GM12878 (cell line): Measurements from ENCODE around the gene HYCC1. TPM values are rescaled to one million over a fixed set of nuclear protein-coding genes. Genes with fewer than 3 reads are reported as not detected.

Experiments
- ATAC-seq: fragments of 200-7000 bp; cut with Tn5 transposase; 3 replicates; pipeline ENCODE4 v1.9.1; 2020; ENCODE audit warnings: mild to moderate bottlenecking, moderate library complexity
- BruUV-seq: library from RNA; stranded (reverse); fragments of 400-500 nt; replicated peaks from 2 replicates; lab custom pipeline; 2021; lab: Mats Ljungman, UMichigan
- CTCF ChIA-PET: fragments of 300-600 bp; sonication (Branson Sonifier 250); formaldehyde crosslinking; extraction: SDS; loops from one replicate; lab custom pipeline; 2021; ENCODE audit warnings: inconsistent platforms; lab: Yijun Ruan, JAX
- POLR2A ChIA-PET: fragments of 350-600 bp; formaldehyde crosslinking; extraction: SDS; loops from one replicate; lab custom pipeline; 2021; ENCODE audit warnings: inconsistent platforms; lab: Charles Lee
- RAD21 ChIA-PET: fragments of 300-600 bp; sonication (Branson Sonifier 250); formaldehyde crosslinking; loops from one replicate; lab custom pipeline; 2023; ENCODE audit warnings: antibody characterized with exemption; ENCODE audit not compliant: unreplicated experiment; lab: Charles Lee
- SMC1A ChIA-PET: fragments of 300-600 bp; sonication (Branson Sonifier 250); formaldehyde crosslinking; loops from one replicate; lab custom pipeline; 2023; ENCODE audit not compliant: unreplicated experiment, uncharacterized antibody; lab: Charles Lee
- DNase-seq: peaks from one replicate; pipeline ENCODE4 v3.0.0-alpha.2; 2011; ENCODE audit warnings: low read depth, low spot score
- FAIRE-seq: peaks from 3 replicates; lab custom pipeline; 2011; peaks lifted over from hg19 to GRCh38; lab: Jason Lieb, UNC
- H2AFZ ChIP-seq: 2 replicates; pipeline ENCODE4 v1.6.0; 2011; ENCODE audit warnings: low read depth, low read length, control low read depth; ENCODE audit not compliant: control insufficient read depth
- H3K27ac ChIP-seq: 2 replicates; pipeline ENCODE4 v1.5.1; 2011; ENCODE audit warnings: control low read depth; ENCODE audit not compliant: control insufficient read depth, insufficient read depth
- H3K27me3 ChIP-seq, 2 experiments: replicated peaks in 1 of 2; 2 replicates each; pipeline versions ENCODE4 v1.6.0 to v1.6.1; 2011; ENCODE audit warnings: low read length in 1 of 2; ENCODE audit not compliant: control insufficient read depth in 2 of 2, insufficient read depth in 2 of 2
- H3K36me3 ChIP-seq, 2 experiments: 2 replicates each; pipeline ENCODE4 v1.5.1; 2011; ENCODE audit warnings: low read length in 1 of 2; ENCODE audit not compliant: control insufficient read depth in 2 of 2, insufficient read depth in 2 of 2
- H3K4me1 ChIP-seq: 2 replicates; pipeline ENCODE4 v1.6.1; 2011; ENCODE audit warnings: mild to moderate bottlenecking, low read length, moderate library complexity, mixed read lengths; ENCODE audit not compliant: control insufficient read depth, insufficient read depth
- H3K4me2 ChIP-seq: 2 replicates; pipeline ENCODE4 v1.6.0; 2011; ENCODE audit warnings: control low read depth; ENCODE audit not compliant: control insufficient read depth, insufficient read depth
- H3K4me3 ChIP-seq: fragments of 200-600 bp; sonication (generic); 2 replicates; pipeline ENCODE4 v1.5.1; 2016
- H3K79me2 ChIP-seq: 2 replicates; pipeline ENCODE4 v1.6.0; 2011; ENCODE audit warnings: low read length; ENCODE audit not compliant: control insufficient read depth, insufficient read depth
- H3K9ac ChIP-seq: 2 replicates; pipeline ENCODE4 v1.8.0; 2011; ENCODE audit warnings: low read length, control low read depth, mixed read lengths; ENCODE audit not compliant: control insufficient read depth, insufficient read depth
- H3K9me3 ChIP-seq: replicated peaks from 3 replicates; pipeline ENCODE4 v1.5.1; 2011; ENCODE audit warnings: mild to moderate bottlenecking, low read length; ENCODE audit not compliant: control insufficient read depth, insufficient read depth
- H4K20me1 ChIP-seq: 2 replicates; pipeline ENCODE4 v1.6.0; 2011; ENCODE audit not compliant: control insufficient read depth, insufficient read depth
- ETV6 ChIP-seq, 2 experiments: fragments of 450-650 bp in 1 of 2; IDR thresholded peaks in 1 of 2; conservative IDR thresholded peaks in 1 of 2; 2 replicates each; pipeline ENCODE4 v1.6.1; 2014; ENCODE audit warnings: antibody characterized with exemption in 1 of 2, borderline replicate concordance in 1 of 2, low read depth in 1 of 2, mild to moderate bottlenecking in 1 of 2, moderate library complexity in 1 of 2
- NBN ChIP-seq: fragments of 450-650 bp; IDR thresholded peaks from 2 replicates; pipeline ENCODE4 v1.6.1; 2016
- NFIC ChIP-seq: IDR thresholded peaks from 2 replicates; pipeline ENCODE4 v1.6.1; 2012; ENCODE audit warnings: low read depth, mild to moderate bottlenecking, inconsistent platforms, low read length, moderate library complexity
- SMAD1 ChIP-seq: fragments of 450-650 bp; IDR thresholded peaks from 2 replicates; pipeline ENCODE4 v1.6.1; 2018; ENCODE audit warnings: mild to moderate bottlenecking, low read depth; ENCODE audit not compliant: partially characterized antibody
- SREBF2 ChIP-seq: IDR thresholded peaks from 2 replicates; pipeline ENCODE4 v1.6.1; 2012; ENCODE audit warnings: mild to moderate bottlenecking, low read length
- WRNIP1 ChIP-seq: IDR thresholded peaks from 2 replicates; pipeline ENCODE4 v1.6.1; 2011; ENCODE audit warnings: low read depth, low read length, improper control_type of control experiment, borderline replicate concordance
- YY1 ChIP-seq: IDR thresholded peaks from 2 replicates; pipeline ENCODE4 v1.6.1; 2011; ENCODE audit warnings: low read depth, mild to moderate bottlenecking, low read length
- ZNF384 ChIP-seq: IDR thresholded peaks from 2 replicates; pipeline ENCODE4 v1.6.1; 2012; ENCODE audit warnings: low read depth, mild to moderate bottlenecking, low read length, improper control_type of control experiment, borderline replicate concordance
- WGBS: methylation state at CpG from one replicate; pipeline ENCODE4 v1.1.6; 2016; ENCODE audit warnings: low lambda C conversion rate; ENCODE audit not compliant: insufficient replicate concordance, insufficient coverage; ENCODE audit errors: missing lambda C conversion rate; 5-methylcytosine and 5-hydroxymethylcytosine counted together
- in situ Hi-C: fragments of 300-500 bp; cut with MboI; formaldehyde crosslinking; loops from 9 replicates; pipeline ENCODE4 v1.14.3; 2018; ENCODE audit warnings: mixed read lengths
- intact Hi-C: fragments of 100-400 bp; cut with micrococcal nuclease; formaldehyde crosslinking; loops from one replicate; pipeline ENCODE4 v1.14.2; 2022; ENCODE audit not compliant: unreplicated experiment
- polyA plus RNA-seq, 11 experiments: library from polyadenylated mRNA; depleted of rRNA in 4 of 11; unstranded in 6 of 11; stranded (reverse) in 5 of 11; fragments of >200 nt; fragmentation: Nextera tagmentation in 4 of 11; fragmentation: Illumina TruSeq in 1 of 11; extraction: Ambion mirVana in 4 of 11; extraction: Trizol in 1 of 11; gene quantifications; 1 replicate in 1 of 11; 2 replicates in 10 of 11; pipeline versions ENCODE4 v1.2.1 to v1.2.3, GENCODE V29; 2011 to 2016; ENCODE audit warnings: inconsistent platforms in 2 of 11, missing spikeins in 2 of 11, low read depth in 1 of 11
- total RNA-seq, 4 experiments: library from RNA; depleted of rRNA in 3 of 4; stranded (reverse); fragments of >200 nt in 3 of 4; fragmentation: Illumina TruSeq in 1 of 4; extraction: Trizol in 1 of 4; gene quantifications; 2 replicates each; pipeline versions ENCODE4 v1.2.1 to v1.2.3, GENCODE V29; 2013 to 2021
- TF ChIP-seq, protein P1 (sequence below): IDR thresholded peaks from 2 replicates; pipeline ENCODE4 v1.6.1; 2011; ENCODE audit warnings: borderline replicate concordance, low read depth, mild to moderate bottlenecking, moderate library complexity, mixed read lengths, low read length; ENCODE audit not compliant: insufficient read depth; ENCODE audit errors: extremely low read length

HYCC1 gene
- total and polyA plus RNA-seq, 10 of the 15 experiments (the other 5 are each of a cell fraction or from before 2014, with no cell fraction given), result 8.5 to 62.9 (median 33.1) TPM

DNA sequence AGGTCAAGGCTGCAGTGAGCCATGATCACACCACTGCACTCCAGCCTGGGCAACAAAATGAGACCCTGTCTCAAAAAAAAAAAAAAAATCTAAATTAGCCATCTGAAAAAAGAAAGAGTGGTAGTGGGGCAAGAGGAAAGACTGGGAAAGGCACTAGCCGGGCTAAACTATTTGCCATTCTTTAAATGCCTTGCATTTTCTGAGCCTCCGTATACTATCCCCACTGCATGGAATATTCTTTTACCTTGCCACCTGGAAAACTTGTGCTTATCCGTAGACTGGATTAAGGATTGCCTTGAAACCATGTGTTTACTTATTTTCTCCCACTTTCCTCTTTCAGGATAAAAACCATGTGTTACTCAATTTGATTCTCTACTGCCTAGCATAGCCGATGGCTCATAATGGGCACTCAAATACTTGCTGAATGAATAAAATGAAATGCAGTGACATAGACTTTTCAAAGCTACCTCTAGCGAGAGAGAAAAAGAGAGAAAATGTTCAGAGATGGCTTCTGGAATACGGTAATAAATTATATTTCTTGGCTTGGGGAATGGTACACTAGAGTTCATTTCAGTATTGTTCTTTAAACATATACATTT is 30.6 kb downstream of the HYCC1 start:
- H3K4me1 ChIP-seq, result no peaks in the 10 kb centered on the region
- no peaks in the 10 kb centered on the region; a peak in 3 of 4 replicates for H3K36me3 ChIP-seq
- no peaks in the 10 kb centered on the region for H4K20me1 ChIP-seq
- whole genome bisulfite sequencing, result 97% methylated on average over 6 of the region's 6 CpGs
- no peak for TF ChIP-seq SREBF2
- no peak for TF ChIP-seq NFIC
- TF ChIP-seq WRNIP1, result no peak
- TF ChIP-seq, protein P1, sequence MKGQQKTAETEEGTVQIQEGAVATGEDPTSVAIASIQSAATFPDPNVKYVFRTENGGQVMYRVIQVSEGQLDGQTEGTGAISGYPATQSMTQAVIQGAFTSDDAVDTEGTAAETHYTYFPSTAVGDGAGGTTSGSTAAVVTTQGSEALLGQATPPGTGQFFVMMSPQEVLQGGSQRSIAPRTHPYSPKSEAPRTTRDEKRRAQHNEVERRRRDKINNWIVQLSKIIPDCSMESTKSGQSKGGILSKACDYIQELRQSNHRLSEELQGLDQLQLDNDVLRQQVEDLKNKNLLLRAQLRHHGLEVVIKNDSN, result no peak
- TF ChIP-seq YY1, result no peak
- TF ChIP-seq ZNF384, result no peak
- no peak for TF ChIP-seq NBN
- no peak for TF ChIP-seq ETV6 (conservative IDR thresholded peaks at IDR 0.05 in 1 of 2, IDR thresholded peaks at IDR 0.05 in 1 of 2; ENCODE audit: borderline replicate concordance in 1 of 2, low read depth in 1 of 2)
- no peak for TF ChIP-seq SMAD1
- H2AFZ ChIP-seq, result no peak overlapping the region
- ChIA-PET RAD21 (no interaction called here), CTCF (no interaction called here), POLR2A (interaction anchor here (0.5 kb wide), 1 partner anchor 12 kb away, joined by 5 read pairs; no protein-coding TSS in a partner anchor), SMC1A (interaction anchor here (4.0 kb wide), 1 partner anchor 10 kb away, joined by 22 read pairs; no protein-coding TSS in a partner anchor)
- no TSS peak for BruUV-seq
- no peaks in the 10 kb centered on the region for H3K9me3 ChIP-seq
- no peak overlapping the region for H3K9ac ChIP-seq
- H3K27me3 ChIP-seq, result no peaks in the 10 kb centered on the region
- FAIRE-seq, result no peak
- H3K79me2 ChIP-seq, result no peaks in the 10 kb centered on the region; the same call in none of the 2 replicates
- in situ Hi-C loops, result no loop called here
- H3K4me3 ChIP-seq, result no peak overlapping the region
- intact Hi-C loops, result no loop called here
- DNase-seq, result no peak
- no peak for ATAC-seq
- H3K27ac ChIP-seq, result no peak overlapping the region
- H3K4me2 ChIP-seq, result no peak overlapping the region
